HG02973 (cell line): Measurements from ENCODE around the gene RAB17.
A peak's percentile ranks its signal among the peaks of the same experiment; 100 is the strongest.
"Not testable (repeated sequence)": the region's sequence is repeated elsewhere in the genome, so short reads cannot be mapped to it uniquely, and the experiment has no call there.

ENCODE experiments used
- ATAC-seq: cut with Tn5 transposase; IDR thresholded peaks from one replicate; pipeline ENCODE4 v1.9.1; 2021; ENCODE audit warnings: moderate library complexity; ENCODE audit not compliant: unreplicated experiment

Gene RAB17

GRCh38 chr2:237625216-237625705, 34.7 kb upstream of the RAB17 start:
- ATAC-seq = no peak

- no peak for ATAC-seq
Observed at GRCh38 chr2:237624565-237624964, 34.0 kb upstream of the RAB17 start.

GRCh38 chr2:237623428-237624403, 33.2 kb upstream of the RAB17 start:
- ATAC-seq = no peak

GRCh38 chr2:237618449-237618848, 27.9 kb upstream of the RAB17 start:
- ATAC-seq = no peak

GRCh38 chr2:237617587-237617982, 27.1 kb upstream of the RAB17 start:
- ATAC-seq = no peak

- no peak for ATAC-seq
Observed at GRCh38 chr2:237616734-237617586, 26.4 kb upstream of the RAB17 start.

- ATAC-seq = no peak
Observed at GRCh38 chr2:237616373-237616733, 25.8 kb upstream of the RAB17 start.

GRCh38 chr2:237615631-237616249, 25.2 kb upstream of the RAB17 start:
- ATAC-seq = no peak

GRCh38 chr2:237614151-237614720, 23.7 kb upstream of the RAB17 start:
- ATAC-seq = no peak

- ATAC-seq = no peak
Observed at GRCh38 chr2:237613679-237614078, 23.1 kb upstream of the RAB17 start.

- ATAC-seq = no peak
Observed at GRCh38 chr2:237612527-237613357, 22.2 kb upstream of the RAB17 start.

GRCh38 chr2:237606522-237606921, 16.0 kb upstream of the RAB17 start:
- ATAC-seq = not testable (repeated sequence)

GRCh38 chr2:237604960-237605359, 14.4 kb upstream of the RAB17 start:
- no peak for ATAC-seq

- ATAC-seq = no peak
Observed at GRCh38 chr2:237604391-237604790, 13.9 kb upstream of the RAB17 start.

GRCh38 chr2:237603718-237604362, 13.3 kb upstream of the RAB17 start:
- peak; percentile 50 for ATAC-seq

GRCh38 chr2:237603049-237603717, 12.6 kb upstream of the RAB17 start:
- no peak for ATAC-seq

- ATAC-seq = no peak
Observed at GRCh38 chr2:237602409-237602808, 11.9 kb upstream of the RAB17 start.

GRCh38 chr2:237601453-237602116, 11.1 kb upstream of the RAB17 start:
- ATAC-seq = no peak
